HG03066 (cell line): ENCODE data around the gene CALCA.

Experiments used
- ATAC-seq: cut with Tn5 transposase; IDR thresholded peaks from one replicate; pipeline ENCODE4 v1.9.1; 2021; ENCODE audit warnings: low read depth; ENCODE audit not compliant: unreplicated experiment

Gene CALCA

GRCh38 chr11:14949437-14950147 lies 22.6 kb downstream of the CALCA start:
- ATAC-seq = no peak

GRCh38 chr11:14942745-14943144 lies 29.4 kb downstream of the CALCA start:
- no peak for ATAC-seq

- ATAC-seq = no peak
These were observed 33.2 kb downstream of the CALCA start for GRCh38 chr11:14938936-14939335.

GRCh38 chr11:14934641-14935351 lies 37.4 kb downstream of the CALCA start:
- ATAC-seq = no peak

- ATAC-seq = no peak
These were observed 39.7 kb downstream of the CALCA start for GRCh38 chr11:14932447-14932846.

GRCh38 chr11:14930369-14930768 lies 41.8 kb downstream of the CALCA start:
- no peak for ATAC-seq

- ATAC-seq = no peak
These were observed 45.0 kb downstream of the CALCA start for GRCh38 chr11:14927146-14927545.

- ATAC-seq = no peak
These were observed 47.8 kb downstream of the CALCA start for GRCh38 chr11:14924318-14924717.
